ENCODE measurements around the gene THG1L.
"Not testable (repeated sequence)": the region's sequence is repeated elsewhere in the genome, so short reads cannot be mapped to it uniquely, and the experiment has no call there.

The THG1L gene

DNA sequence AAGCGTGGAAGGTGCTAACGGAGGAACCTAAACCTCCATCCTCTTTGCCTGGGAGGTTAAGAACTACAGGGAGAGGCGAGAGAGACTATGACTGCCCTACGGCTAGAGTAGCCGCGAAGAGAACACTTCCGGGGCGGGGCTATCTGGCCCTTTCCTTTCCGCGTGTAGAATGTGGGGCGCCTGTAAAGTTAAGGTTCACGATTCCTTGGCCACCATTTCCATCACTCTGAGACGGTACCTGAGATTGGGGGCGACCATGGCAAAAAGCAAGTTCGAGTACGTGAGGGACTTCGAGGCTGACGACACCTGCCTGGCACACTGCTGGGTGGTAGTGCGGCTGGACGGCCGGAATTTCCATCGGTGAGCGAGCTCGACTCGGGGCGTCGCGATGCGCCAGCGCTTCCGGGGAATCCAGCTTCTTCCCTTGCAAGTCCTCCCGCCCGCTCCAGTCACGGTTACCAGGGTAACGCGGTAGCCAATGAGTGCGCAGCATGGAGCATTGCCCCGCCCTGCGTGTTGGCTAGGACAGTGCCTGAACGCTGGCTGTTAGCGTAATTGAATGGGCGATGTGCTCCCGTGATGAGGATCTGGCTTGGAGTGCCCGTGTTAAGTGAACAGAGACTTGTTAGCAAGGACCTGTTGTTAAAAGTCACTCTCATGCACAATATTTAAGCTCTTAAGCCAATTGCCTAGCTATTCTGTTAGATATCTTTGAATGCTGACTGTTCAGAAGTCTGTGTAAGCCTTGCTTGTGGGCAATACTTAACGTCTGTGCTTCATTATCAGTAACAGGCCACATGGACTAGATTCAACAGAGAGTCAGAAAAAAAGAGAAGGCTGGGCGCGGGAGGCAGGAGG, at the start of gene THG1L:
THG1L (plus strand) TSS at position 149 of the 858 bp plus-strand sequence; CDS start at position 170, 21 bp downstream.
- DNase-seq (ENCODE audit: low spot score), result peak; percentile 99

DNA sequence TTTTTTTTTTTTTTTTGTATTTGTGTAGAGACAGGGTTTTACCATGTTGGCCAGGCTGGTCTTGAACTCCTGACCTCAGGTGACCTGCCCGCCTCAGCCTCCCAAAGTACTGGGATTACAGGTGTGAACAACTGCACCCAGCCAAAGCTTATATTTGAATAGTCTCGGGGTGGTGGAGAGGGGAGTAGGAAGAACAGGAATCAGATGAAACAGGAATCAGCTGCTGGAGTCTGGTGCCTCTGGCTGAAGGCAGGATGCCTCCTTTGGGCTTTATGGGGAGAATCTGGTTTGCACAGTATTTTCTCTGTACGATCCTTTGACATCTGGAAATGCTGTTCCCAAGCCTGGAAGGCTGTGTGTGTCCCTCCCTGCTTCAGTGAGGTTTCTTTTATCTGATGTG, 49.0 kb upstream of the THG1L start:
- no peak for DNase-seq (ENCODE audit: low spot score)

- DNase-seq (ENCODE audit: low spot score), result not testable (repeated sequence)
Measured at GRCh38 chr5:157686276-157687197, 44.7 kb upstream of the THG1L start.

DNA sequence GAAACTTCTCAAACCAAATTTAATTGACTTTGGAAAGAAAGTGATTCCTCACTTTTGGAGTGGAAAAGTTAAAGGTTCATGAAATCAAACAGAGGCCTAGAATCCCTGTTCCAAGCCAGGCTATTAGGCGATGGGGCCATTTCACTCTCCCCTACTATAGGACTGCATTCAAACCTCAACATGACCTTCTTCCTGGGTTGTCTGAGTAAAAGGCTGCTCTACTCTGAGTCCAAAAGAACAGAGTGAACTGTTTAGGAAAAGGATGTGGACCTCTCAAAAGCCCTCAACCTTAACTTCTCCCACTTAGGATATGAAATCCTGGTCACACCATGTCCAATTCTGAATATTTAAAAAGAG, 44.0 kb upstream of the THG1L start:
- no peak for DNase-seq (ENCODE audit: low spot score)

DNA sequence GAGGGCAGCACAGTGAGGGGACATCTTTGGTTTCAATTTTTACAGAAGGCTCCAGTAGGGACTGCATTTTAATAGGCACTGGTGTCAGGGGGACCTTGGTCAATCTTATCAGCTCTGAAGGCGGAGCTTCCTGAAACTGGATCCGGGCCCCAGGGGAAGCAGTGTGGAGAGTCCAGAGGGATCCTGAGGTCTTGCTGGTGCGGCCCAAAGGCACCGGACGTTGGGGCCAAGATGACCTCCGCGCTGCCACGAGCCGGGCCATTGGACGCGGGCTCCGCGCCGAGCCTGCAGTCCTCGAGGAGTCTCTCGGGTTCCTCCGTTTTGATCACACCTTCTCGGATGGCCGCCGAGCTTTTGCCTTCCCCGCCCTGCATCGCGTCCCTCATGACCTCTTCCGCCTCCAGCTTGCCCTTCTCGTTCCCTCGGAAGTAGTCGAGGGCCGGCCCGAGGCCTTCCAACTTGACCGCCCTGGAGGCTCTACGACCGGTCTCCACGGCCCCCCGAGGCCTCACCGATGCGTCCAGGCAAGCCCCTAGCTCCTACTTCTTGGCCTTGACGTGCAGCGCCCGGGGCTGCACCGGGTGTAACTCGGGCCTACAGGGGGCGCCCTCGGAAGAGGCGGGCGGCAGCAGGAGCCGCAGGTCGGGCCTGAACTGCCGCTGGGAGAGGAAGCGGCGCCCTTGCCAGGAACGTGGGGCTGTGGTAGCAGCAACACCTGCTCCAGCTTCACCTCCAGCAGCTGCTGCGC, 41.1 kb upstream of the THG1L start:
- no peak for DNase-seq (ENCODE audit: low spot score)

GRCh38 chr5:157690690-157691433, 40.4 kb upstream of the THG1L start:
- no peak for DNase-seq (ENCODE audit: low spot score)

DNA sequence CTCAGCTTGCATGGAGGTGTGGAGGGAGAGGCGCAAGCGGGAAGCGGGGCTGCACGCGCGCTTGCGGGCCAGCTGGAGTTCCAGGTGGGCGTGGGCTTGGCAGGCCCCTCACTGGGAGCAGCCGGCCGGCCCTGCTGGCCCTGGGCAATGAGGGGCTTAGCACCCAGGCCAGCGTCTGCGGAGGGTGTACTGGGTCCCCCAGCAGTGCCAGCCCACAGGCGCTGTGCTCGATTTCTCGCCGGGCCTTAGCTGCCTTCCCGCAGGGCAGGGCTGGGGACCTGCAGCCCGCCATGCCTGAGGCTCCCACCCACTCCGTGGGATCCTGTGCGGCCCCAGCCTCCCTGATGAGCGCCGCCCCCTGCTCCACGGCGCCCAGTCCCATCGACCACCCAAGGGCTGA, 37.4 kb upstream of the THG1L start:
- DNase-seq (ENCODE audit: low spot score), result not testable (repeated sequence)

DNA sequence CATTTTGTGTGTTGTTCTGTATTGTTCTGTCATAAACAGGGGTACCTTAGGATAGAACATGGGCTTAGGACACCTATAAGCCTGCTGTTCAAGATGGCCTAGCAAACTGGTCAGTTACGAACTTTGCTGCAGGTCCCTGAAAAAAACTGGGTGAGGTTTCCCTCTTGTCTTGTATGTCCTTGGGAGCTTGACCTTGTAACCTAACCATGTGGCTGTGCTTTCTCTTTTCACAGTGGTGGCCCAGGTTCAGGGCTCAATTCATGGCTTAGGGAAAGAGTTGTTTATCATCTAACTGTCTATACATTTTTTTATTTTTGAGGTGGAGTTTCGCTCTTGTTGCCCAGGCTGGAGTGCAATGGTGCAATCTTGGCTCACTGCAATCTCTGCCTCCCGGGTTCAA, 35.1 kb upstream of the THG1L start:
- not testable (repeated sequence) for DNase-seq (ENCODE audit: low spot score)

DNA sequence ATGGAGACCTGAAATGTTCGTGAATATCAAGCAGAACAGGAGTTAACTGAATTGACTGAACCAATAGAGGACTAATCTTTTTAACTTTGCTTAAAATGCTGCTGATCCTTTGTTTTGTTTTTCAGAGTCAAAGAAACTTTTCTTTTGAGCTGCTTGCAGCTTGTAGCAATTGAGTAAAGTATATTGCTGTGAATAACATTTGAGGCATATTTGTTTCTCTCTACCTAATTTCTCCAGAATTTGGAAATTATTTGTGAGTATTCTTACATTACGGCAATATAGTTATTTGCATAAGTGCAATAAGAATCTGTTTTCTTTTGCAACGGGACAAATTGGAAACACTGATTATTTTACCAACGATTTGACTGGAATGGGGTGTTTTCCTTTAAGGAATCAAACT, 32.5 kb upstream of the THG1L start:
- not testable (repeated sequence) for DNase-seq (ENCODE audit: low spot score)

- no peak for DNase-seq (ENCODE audit: low spot score)
Measured at GRCh38 chr5:157703736-157704135, 27.5 kb upstream of the THG1L start.

- no peak for DNase-seq (ENCODE audit: low spot score)
Measured at GRCh38 chr5:157708866-157709265, 22.4 kb upstream of the THG1L start.

GRCh38 chr5:157709346-157709745, 21.9 kb upstream of the THG1L start:
- no peak for DNase-seq (ENCODE audit: low spot score)

GRCh38 chr5:157710431-157710830, 20.8 kb upstream of the THG1L start:
- DNase-seq (ENCODE audit: low spot score), result no peak

- DNase-seq (ENCODE audit: low spot score), result no peak
Measured at GRCh38 chr5:157710882-157711281, 20.3 kb upstream of the THG1L start.

- DNase-seq (ENCODE audit: low spot score), result no peak
Measured at GRCh38 chr5:157713830-157714595, 17.2 kb upstream of the THG1L start.

DNA sequence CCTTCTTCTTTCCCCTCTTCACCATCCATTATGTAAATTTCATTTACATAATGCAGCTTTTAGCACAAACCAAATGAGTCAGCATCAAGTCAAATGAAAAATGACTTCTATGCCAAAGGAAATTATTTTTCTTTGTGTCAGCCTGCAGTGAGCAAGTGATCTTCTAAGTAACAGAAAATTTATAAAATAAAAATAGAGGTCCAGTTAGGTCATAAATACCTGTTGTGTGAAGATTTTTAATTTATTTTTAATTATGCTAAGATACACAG, 16.7 kb upstream of the THG1L start:
- no peak for DNase-seq (ENCODE audit: low spot score)

GRCh38 chr5:157718519-157718918, 12.7 kb upstream of the THG1L start:
- peak; percentile 67 for DNase-seq (ENCODE audit: low spot score)

DNA sequence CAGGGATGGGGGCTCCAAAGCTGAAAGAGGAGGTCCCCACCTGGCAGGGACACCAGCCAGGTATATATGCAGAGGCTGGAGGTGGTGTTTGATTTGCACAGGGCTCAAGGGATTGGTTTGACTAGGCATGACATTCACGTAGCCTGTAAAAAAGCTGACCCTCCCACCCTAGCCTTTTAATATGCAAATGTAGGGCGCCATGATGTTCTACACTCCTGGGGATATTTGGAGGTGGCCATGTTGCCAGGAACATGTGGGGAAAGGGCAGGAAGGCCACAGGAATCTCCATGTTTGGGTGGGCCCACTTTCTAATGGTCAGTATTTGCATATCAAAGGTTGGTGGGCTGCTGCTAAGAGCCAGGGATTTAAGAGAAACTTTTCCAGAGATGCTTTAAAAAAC, 12.0 kb upstream of the THG1L start:
- DNase-seq (ENCODE audit: low spot score), result no peak

DNA sequence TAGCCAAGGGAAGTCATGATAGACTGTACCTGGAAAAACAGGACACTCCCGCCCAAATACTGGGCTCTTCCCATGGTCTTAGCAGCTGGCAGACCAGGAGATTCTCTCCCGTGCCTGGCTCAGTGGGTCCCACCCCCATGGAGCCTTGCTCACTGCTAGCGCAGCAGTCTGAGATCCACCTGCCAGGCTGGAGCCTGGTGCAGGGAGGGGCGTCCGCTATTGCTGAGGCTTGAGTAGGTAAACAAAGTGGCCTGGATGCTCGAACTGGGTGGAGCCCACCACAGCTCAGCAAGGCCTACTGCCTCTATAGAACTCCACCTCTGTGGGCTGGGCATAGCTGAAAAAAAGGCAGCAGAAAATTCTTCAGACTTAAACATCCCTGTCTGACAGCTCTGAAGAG, 10.1 kb upstream of the THG1L start:
- no peak for DNase-seq (ENCODE audit: low spot score)

DNA sequence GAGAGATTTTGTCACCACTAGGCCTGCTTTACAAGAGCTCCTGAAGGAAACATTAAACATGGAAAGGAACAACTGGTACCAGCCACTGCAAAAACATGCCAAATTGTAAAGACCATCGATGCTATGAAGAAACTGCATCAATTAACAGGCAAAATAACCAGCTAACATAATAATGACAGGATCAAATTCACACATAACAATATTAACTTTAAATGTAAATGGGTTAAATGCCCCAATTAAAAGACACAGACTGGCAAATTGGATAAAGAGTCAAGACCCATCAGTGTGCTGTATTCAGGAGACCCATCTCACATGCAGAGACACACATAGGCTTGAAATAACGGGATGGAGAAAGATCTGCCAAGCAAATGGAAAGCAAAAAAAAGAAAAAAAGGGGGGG, 8.3 kb upstream of the THG1L start:
- DNase-seq (ENCODE audit: low spot score), result not testable (repeated sequence)

DNA sequence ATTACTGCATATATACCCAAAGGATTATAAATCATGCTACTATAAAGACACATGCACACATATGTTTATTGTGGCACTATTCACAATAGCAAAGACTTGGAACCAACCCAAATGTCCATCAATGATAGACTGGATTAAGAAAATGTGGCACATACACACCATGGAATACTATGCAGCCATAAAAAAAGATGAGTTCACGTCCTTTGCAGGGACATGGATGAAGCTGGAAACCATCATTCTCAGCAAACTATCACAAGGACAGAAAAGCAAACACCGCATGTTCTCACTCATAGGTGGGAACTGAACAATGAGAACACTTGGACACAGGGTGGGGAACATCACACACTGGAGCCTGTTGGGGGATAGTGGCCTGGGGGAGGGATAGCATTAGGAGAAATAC, 4.6 kb upstream of the THG1L start:
- not testable (repeated sequence) for DNase-seq (ENCODE audit: low spot score)

Data from cerebellar cortex (tissue), 1 donor.